GM10266 (cell line): ENCODE results near the gene DBP.

Experiments
- DNase-seq: peaks from one replicate; pipeline ENCODE4 v3.0.0; 2012; ENCODE audit errors: extremely low spot score
- TF ChIP-seq, protein P1 (sequence below): IDR thresholded peaks from 2 replicates; pipeline ENCODE4 v1.5.1; 2012; ENCODE audit warnings: mild to moderate bottlenecking, low read depth; ENCODE audit not compliant: control insufficient read depth, insufficient read depth; ENCODE audit errors: missing control alignments

The DBP gene

DNA sequence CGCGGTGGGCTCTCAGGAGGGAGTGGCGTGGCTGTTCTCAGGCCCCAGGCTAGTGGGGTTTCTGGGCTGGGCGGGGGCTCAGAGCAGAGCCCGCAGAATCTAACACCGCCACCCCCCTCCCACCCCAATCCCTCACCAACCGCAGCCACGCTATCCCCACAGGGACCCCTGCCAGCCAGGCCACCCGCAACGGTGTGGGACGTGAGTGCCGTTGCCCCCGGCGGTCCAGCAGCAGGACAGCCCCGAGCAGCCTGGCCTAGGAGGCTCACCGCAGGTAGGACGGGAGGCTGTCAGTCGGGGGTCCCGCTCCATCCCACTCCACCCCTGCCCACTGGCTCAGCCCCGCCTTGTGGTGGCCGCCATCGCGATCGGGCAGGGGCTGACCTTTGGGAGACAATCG, 35.8 kb upstream of the DBP start, which contains the start of gene NTN5:
TSS of gene NTN5 (minus strand) at position 24 of the 400 bp plus-strand sequence. CDS start 2,031 bp downstream, outside the sequence.
- no peak for DNase-seq

DNA sequence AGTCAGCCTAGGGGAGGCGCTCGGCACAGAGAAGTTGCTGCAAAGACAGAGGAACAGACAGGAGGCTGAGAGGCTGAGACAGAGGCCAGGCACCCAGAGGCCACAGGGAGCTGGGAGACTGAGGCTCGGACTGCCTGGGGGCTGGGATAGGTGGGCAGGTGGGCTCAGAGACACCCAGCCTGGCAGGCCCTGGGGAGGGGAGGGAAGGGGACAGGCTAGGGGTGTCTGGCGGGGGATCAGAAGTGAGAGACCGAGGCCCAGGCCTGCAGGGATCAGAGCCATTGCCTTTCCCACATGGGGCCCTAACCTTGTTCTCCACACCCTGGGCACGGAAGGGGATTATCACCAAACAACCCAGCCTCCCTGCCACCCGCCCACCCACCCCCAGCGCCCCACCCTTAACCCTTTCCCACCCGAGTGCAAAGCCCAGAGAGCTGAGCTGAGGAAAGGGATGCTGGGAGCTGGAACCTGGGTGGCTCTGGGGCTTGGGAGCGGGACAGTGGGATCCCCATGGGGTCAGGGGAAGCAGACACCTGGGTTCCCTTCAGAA, 34.3 kb upstream of the DBP start:
- peak; percentile 20 for DNase-seq
- TF ChIP-seq, protein P1, sequence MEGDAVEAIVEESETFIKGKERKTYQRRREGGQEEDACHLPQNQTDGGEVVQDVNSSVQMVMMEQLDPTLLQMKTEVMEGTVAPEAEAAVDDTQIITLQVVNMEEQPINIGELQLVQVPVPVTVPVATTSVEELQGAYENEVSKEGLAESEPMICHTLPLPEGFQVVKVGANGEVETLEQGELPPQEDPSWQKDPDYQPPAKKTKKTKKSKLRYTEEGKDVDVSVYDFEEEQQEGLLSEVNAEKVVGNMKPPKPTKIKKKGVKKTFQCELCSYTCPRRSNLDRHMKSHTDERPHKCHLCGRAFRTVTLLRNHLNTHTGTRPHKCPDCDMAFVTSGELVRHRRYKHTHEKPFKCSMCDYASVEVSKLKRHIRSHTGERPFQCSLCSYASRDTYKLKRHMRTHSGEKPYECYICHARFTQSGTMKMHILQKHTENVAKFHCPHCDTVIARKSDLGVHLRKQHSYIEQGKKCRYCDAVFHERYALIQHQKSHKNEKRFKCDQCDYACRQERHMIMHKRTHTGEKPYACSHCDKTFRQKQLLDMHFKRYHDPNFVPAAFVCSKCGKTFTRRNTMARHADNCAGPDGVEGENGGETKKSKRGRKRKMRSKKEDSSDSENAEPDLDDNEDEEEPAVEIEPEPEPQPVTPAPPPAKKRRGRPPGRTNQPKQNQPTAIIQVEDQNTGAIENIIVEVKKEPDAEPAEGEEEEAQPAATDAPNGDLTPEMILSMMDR: no peak

More for the DNA sequence above, 35.8 kb upstream of the DBP start, which contains the start of gene NTN5:
- TF ChIP-seq, protein P1: no peak

DNA sequence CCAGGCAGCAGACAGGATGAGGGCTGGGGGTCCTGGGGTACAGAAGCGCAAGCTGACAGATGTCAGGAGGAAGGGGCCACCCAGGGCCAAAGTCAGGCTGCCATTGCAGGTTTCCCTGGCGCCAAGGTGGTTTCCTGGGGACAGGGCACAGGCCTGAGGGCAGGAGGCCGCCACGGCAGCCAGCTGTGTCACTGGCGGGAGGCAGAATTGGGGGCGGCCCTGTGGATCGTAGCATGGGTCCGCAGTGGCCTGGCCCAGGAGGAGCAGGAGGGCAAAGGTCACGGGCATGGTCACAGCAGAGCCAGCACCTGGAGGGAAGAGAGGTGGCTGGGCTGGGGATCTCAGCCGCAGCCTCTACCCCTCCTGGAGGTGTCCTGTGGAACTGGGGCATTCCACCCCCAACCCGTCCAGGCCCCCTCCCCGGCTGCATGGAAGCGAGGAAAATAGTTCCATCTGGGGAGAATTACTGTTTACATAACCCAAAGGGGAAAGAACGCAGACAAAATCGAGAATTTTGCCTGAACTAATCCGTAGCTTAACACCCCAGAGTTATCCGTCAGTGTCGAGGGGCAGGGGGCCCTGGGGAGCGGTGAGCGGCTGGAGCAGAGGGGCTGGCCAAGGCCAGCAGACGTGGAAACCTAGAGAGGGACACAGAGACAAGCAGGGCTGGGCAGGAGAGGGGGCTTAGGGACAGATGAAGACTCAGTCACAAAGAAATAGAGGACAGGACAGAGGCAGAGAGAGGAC, 33.7 kb upstream of the DBP start:
- TF ChIP-seq, protein P1: no peak

GRCh38 chr19:48669903-48670668, 32.9 kb upstream of the DBP start:
- no peak for DNase-seq
- TF ChIP-seq, protein P1: no peak

More for the DNA sequence above, 33.7 kb upstream of the DBP start:
- no peak for DNase-seq

- TF ChIP-seq, protein P1: no peak
Observed at GRCh38 chr19:48668761-48669160, 31.6 kb upstream of the DBP start.

GRCh38 chr19:48668332-48668731, 31.2 kb upstream of the DBP start:
- TF ChIP-seq, protein P1: no peak
- no peak for DNase-seq

More at GRCh38 chr19:48668761-48669160, 31.6 kb upstream of the DBP start:
- DNase-seq: no peak

- DNase-seq: no peak
- TF ChIP-seq, protein P1: no peak
Observed at GRCh38 chr19:48665786-48666185, 28.6 kb upstream of the DBP start.
